ENCODE results near the gene COL5A1. TPM values are rescaled to one million over a fixed set of nuclear protein-coding genes. Genes with fewer than 3 reads are reported as not detected.

COL5A1 gene
- total RNA-seq, 4 donors from 2014 or later: 51.9 to 78.3 (median 62.4) TPM

- TF ChIP-seq POLR2A (IDR thresholded peaks at IDR 0.05) (no peak), CTCF (IDR thresholded peaks at IDR 0.05) (no peak), EP300 (IDR thresholded peaks at IDR 0.05) (no peak)
- H3K27ac ChIP-seq: no peak overlapping the region
- H3K4me3 ChIP-seq: no peak overlapping the region
- 87 to 88% methylated on average over 12 of the region's 12 CpGs for WGBS, 2 donors
- peaks cover 0 to 3% (median 0%) of the 10 kb centered on the region in 4 donors for H3K4me1 ChIP-seq
- no peak for DNase-seq (ENCODE audit: low spot score in 2 of 2)
- H3K9me3 ChIP-seq: no peaks in the 10 kb centered on the region
- H3K36me3 ChIP-seq: peaks cover 0 to 99% (median 0%) of the 10 kb centered on the region in 3 donors
- no peaks in the 10 kb centered on the region for H3K27me3 ChIP-seq
Observed at GRCh38 chr9:134840511-134840910, 198.9 kb downstream of the COL5A1 start.

- H3K27me3 ChIP-seq: no peaks in the 10 kb centered on the region
- no peaks in the 10 kb centered on the region for H3K4me1 ChIP-seq
- peaks cover 0 to 95% (median 0%) of the 10 kb centered on the region in 3 donors for H3K36me3 ChIP-seq
- WGBS, 2 donors: 91 to 94% methylated on average over 13 to 15 of the region's 15 CpGs
- DNase-seq (ENCODE audit: low spot score in 2 of 2): no peak
- TF ChIP-seq POLR2A (IDR thresholded peaks at IDR 0.05): no peak
- no peak for TF ChIP-seq CTCF (IDR thresholded peaks at IDR 0.05)
- TF ChIP-seq EP300 (IDR thresholded peaks at IDR 0.05): no peak
- no peaks in the 10 kb centered on the region for H3K9me3 ChIP-seq
- no peak overlapping the region for H3K4me3 ChIP-seq
- no peak overlapping the region for H3K27ac ChIP-seq
Observed at GRCh38 chr9:134841180-134841904, 199.7 kb downstream of the COL5A1 start.

DNA sequence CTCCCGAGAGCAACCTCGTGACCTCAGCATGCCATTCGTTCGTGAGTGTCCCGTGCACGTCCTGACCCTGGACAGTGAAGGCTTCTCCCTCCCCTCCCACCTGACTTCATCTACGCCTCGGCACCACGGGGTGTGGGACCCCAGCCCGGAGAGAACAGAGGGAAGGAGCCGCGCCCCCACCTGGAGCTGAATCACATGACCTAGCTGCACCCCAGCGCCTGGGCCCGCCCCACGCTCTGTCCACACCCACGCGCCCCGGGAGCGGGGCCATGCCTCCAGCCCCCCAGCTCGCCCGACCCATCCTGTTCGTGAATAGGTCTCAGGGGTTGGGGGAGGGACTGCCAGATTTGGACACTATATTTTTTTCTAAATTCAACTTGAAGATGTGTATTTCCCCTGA, 200.7 kb downstream of the COL5A1 start:
- H3K4me1 ChIP-seq: no peaks in the 10 kb centered on the region
- no peaks in the 10 kb centered on the region for H3K27me3 ChIP-seq
- H3K9me3 ChIP-seq: no peaks in the 10 kb centered on the region
- H3K36me3 ChIP-seq: peaks cover 0 to 85% (median 0%) of the 10 kb centered on the region in 3 donors
- DNase-seq (ENCODE audit: low spot score in 2 of 2): no peak
- no peak overlapping the region for H3K4me3 ChIP-seq
- 83 to 88% methylated on average over 16 to 20 of the region's 22 CpGs for WGBS, 2 donors
- TF ChIP-seq EP300 (IDR thresholded peaks at IDR 0.05) (no peak), POLR2A (IDR thresholded peaks at IDR 0.05) (no peak), CTCF (IDR thresholded peaks at IDR 0.05) (no peak)
- H3K27ac ChIP-seq: no peak overlapping the region

GRCh38 chr9:134843740-134844139, 202.1 kb downstream of the COL5A1 start:
- H3K36me3 ChIP-seq: peaks cover 0 to 71% (median 0%) of the 10 kb centered on the region in 3 donors
- H3K4me1 ChIP-seq: no peaks in the 10 kb centered on the region
- no peak overlapping the region for H3K4me3 ChIP-seq
- H3K27me3 ChIP-seq: no peaks in the 10 kb centered on the region
- H3K27ac ChIP-seq: no peak overlapping the region
- TF ChIP-seq CTCF (IDR thresholded peaks at IDR 0.05) (no peak), POLR2A (IDR thresholded peaks at IDR 0.05) (no peak), EP300 (IDR thresholded peaks at IDR 0.05) (no peak)
- H3K9me3 ChIP-seq: peaks cover 0 to 5% (median 0%) of the 10 kb centered on the region in 4 donors
- 78 to 87% methylated on average over 18 of the region's 18 CpGs for WGBS, 2 donors
- DNase-seq (ENCODE audit: low spot score in 2 of 2): no peak

DNA sequence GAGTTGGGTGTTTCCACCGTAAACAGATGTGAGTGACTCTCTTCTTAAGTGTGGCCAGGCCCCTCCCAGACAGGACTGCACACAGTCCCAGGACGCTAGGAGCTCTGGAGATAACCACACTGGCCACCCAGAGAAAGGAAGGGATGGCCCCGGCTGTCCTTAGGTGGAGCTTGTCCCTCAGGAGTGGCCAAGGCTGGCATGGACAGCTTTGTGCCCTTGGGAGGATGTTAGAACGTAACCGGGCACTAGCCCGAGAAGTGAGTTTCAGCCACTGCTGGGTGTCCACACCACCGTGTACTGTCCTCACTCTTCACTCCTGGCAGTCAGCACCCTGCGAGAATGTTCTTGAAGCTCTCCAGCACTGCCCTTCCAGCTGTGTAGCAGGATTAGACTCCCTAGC, 203.2 kb downstream of the COL5A1 start:
- no peak for TF ChIP-seq EP300 (IDR thresholded peaks at IDR 0.05)
- TF ChIP-seq CTCF (IDR thresholded peaks at IDR 0.05): no peak
- TF ChIP-seq POLR2A (IDR thresholded peaks at IDR 0.05): no peak
- Histone ChIP-seq H3K36me3 (peaks cover 0 to 60% (median 0%) of the 10 kb centered on the region in 3 donors), H3K27me3 (no peaks in the 10 kb centered on the region), H3K4me1 (no peaks in the 10 kb centered on the region), H3K27ac (no peak overlapping the region), H3K9me3 (peaks cover 0 to 5% (median 0%) of the 10 kb centered on the region in 4 donors), H3K4me3 (no peak overlapping the region)
- DNase-seq (ENCODE audit: low spot score in 2 of 2): no peak
- WGBS, 2 donors: 52 to 83% methylated on average over 3 to 8 of the region's 8 CpGs

Measured in tibial nerve (tissue), 4 donors.